BE2C (cell line): Measurements from ENCODE around the gene CBR1.

Source experiments
- DNase-seq: peaks from one replicate; pipeline ENCODE4 v3.0.0-alpha.2; 2020
- H3K27me3 ChIP-seq: fragments of 250-450 bp; sonication (Bioruptor Pico); 2 replicates; pipeline ENCODE4 v1.5.1; 2020; ENCODE audit warnings: mild to moderate bottlenecking
- H3K36me3 ChIP-seq: fragments of 250-450 bp; sonication (Bioruptor Pico); 2 replicates; pipeline ENCODE4 v1.5.1; 2020; ENCODE audit warnings: mild to moderate bottlenecking
- H3K4me1 ChIP-seq: fragments of 250-450 bp; sonication (Bioruptor Pico); 2 replicates; pipeline ENCODE4 v1.5.1; 2020
- H3K4me3 ChIP-seq: 2 replicates; pipeline ENCODE4 v1.5.1; 2011; ENCODE audit warnings: low read depth, low read length
- H3K9me3 ChIP-seq: fragments of 250-450 bp; sonication (Bioruptor Pico); 2 replicates; pipeline ENCODE4 v1.5.1; 2020
- CTCF ChIP-seq: IDR thresholded peaks from 2 replicates; pipeline ENCODE4 v1.5.1; 2012; ENCODE audit warnings: mild to moderate bottlenecking, low read depth, low read length

Gene CBR1

GRCh38 chr21:36055551-36055950, 14.3 kb upstream of the CBR1 start:
- no peaks in the 10 kb centered on the region for H3K4me1 ChIP-seq
- no peak overlapping the region for H3K4me3 ChIP-seq
- H3K36me3 ChIP-seq = peaks cover 51% of the 10 kb centered on the region
- no peak for DNase-seq
- TF ChIP-seq CTCF = no peak
- H3K9me3 ChIP-seq = no peaks in the 10 kb centered on the region
- H3K27me3 ChIP-seq = no peaks in the 10 kb centered on the region

DNA sequence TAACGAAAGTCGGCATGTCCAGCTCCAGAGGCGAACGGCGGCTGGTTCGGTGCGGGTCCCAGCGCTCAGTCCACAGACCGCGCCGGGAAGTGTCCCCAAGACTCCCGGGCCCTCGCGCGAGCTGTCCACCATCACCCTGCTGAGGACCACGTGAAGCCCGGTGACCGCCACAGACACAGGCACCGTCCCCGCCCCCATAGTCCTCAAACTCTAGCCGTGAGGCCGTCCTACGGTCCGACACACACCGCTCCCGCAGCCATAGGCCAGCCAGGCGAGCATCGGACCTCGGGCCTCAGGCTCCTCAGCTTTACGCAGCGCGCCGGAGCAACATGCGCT, 10.0 kb upstream of the CBR1 start:
- no peak for TF ChIP-seq CTCF

DNA sequence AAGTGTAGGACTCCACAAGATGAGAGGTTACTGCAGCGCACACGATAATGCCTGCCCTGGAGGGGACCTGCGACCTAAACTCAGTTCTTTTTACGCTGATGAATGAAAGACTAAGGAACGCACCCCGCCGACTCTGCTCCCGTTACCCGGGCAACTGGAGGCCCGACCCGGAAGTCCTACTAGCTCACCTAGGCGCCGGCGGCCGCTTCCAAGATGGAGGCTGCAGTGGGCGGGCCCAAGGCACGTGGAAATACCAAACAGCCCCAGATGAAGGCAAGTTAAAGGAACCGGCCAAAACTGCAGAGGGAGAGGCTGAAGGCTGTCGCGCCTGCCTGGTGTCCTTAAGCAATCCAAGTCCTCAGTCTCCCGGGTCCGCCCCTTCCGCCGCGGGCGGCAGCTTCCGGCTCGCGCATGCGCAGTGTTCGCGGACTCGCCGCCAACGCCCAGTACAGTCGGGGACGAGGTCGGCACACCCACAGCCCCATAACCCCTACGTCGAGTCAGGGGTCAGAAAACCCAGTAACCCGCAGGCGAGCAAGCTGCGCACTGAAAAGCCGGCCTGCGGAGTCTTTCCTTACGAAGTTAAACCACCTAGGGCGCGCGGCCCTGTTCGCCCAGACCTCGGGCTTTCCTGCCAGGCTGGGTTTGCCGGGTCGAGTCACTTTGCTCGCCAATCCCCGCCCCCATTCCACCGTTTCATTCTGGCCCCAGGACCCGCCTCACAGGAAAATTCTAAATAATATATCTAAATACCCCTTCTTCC, 9.5 kb upstream of the CBR1 start, which contains the start of gene SETD4:
SETD4 (minus strand) TSS at position 368 of the 763 bp plus-strand sequence. CDS start 1,638 bp downstream, outside the sequence.
- Histone ChIP-seq H3K4me3 (peak within 1 kb of the TSS; percentile 93), H3K4me1 (no peaks in the 10 kb centered on the region), H3K9me3 (no peaks in the 10 kb centered on the region), H3K36me3 (peaks cover 30% of the 10 kb centered on the region), H3K27me3 (no peaks in the 10 kb centered on the region)
- TF ChIP-seq CTCF = no peak
- peak; percentile 91 for DNase-seq

More for the DNA sequence above, 10.0 kb upstream of the CBR1 start:
- Histone ChIP-seq H3K4me1 (no peaks in the 10 kb centered on the region), H3K4me3 (peak overlapping the region; percentile 93), H3K27me3 (no peaks in the 10 kb centered on the region), H3K36me3 (peaks cover 35% of the 10 kb centered on the region), H3K9me3 (no peaks in the 10 kb centered on the region)
- DNase-seq = peak; percentile 58

GRCh38 chr21:36061445-36061844, 8.4 kb upstream of the CBR1 start:
- TF ChIP-seq CTCF = no peak
- Histone ChIP-seq H3K36me3 (peaks cover 19% of the 10 kb centered on the region), H3K27me3 (no peaks in the 10 kb centered on the region), H3K4me3 (no peak overlapping the region), H3K4me1 (no peaks in the 10 kb centered on the region), H3K9me3 (no peaks in the 10 kb centered on the region)
- DNase-seq = no peak

GRCh38 chr21:36063375-36064084, 6.3 kb upstream of the CBR1 start:
- H3K9me3 ChIP-seq = no peaks in the 10 kb centered on the region
- no peak for TF ChIP-seq CTCF
- no peak for DNase-seq
- H3K27me3 ChIP-seq = no peaks in the 10 kb centered on the region
- no peaks in the 10 kb centered on the region for H3K4me1 ChIP-seq
- H3K4me3 ChIP-seq = no peak overlapping the region
- peaks cover 2% of the 10 kb centered on the region; the same call in 1 of the 2 replicates for H3K36me3 ChIP-seq

- Histone ChIP-seq H3K27me3 (no peaks in the 10 kb centered on the region), H3K36me3 (no peaks in the 10 kb centered on the region), H3K9me3 (no peaks in the 10 kb centered on the region), H3K4me1 (no peaks in the 10 kb centered on the region), H3K4me3 (no peak overlapping the region)
- no peak for DNase-seq
- no peak for TF ChIP-seq CTCF
These were observed 5.8 kb upstream of the CBR1 start for GRCh38 chr21:36064085-36064460.
